Measurements from ENCODE around the gene AFF3.

Gene AFF3

DNA sequence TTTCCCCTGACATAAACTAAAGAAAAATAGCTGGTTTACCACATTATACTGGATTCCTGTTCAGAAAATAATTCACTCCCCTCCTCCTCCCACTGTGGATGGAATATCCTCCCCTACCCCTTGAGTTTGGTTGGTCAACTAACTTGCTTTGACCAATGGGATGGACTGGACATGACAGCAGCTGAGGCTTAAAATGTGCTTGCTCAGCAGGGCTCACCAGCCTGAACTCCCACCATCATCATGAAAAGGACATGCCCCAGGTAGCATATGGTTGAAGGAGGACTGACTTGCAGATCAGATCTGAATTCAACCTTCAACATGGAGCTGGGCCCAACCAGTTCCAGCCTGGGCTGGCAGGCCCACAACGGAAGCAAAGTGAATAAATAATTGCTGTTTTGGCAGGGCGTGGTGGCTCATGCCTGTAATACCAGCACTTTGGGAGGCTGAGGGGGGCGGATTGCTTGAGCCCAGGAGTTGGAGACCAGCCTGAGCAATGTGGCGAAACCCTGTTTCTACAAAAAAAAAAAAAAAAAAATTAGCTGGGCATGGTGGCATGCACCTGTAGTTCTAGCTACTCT is 284.4 kb downstream of the AFF3 start:
- no peaks in the 10 kb centered on the region for H4K20me1 ChIP-seq (ENCODE audit: insufficient read depth, low read length)
- no peaks in the 10 kb centered on the region for H3K4me1 ChIP-seq (ENCODE audit: low read length)
- TF ChIP-seq, protein P1, sequence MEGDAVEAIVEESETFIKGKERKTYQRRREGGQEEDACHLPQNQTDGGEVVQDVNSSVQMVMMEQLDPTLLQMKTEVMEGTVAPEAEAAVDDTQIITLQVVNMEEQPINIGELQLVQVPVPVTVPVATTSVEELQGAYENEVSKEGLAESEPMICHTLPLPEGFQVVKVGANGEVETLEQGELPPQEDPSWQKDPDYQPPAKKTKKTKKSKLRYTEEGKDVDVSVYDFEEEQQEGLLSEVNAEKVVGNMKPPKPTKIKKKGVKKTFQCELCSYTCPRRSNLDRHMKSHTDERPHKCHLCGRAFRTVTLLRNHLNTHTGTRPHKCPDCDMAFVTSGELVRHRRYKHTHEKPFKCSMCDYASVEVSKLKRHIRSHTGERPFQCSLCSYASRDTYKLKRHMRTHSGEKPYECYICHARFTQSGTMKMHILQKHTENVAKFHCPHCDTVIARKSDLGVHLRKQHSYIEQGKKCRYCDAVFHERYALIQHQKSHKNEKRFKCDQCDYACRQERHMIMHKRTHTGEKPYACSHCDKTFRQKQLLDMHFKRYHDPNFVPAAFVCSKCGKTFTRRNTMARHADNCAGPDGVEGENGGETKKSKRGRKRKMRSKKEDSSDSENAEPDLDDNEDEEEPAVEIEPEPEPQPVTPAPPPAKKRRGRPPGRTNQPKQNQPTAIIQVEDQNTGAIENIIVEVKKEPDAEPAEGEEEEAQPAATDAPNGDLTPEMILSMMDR (IDR thresholded peaks at IDR 0.05; ENCODE audit: low read length): no peak
- TF ChIP-seq EZH2 (optimal IDR thresholded peaks at IDR 0.05; ENCODE audit: low read depth, low read length) (no peak), EZH2phosphoT487 (IDR thresholded peaks at IDR 0.05; ENCODE audit: low read length) (no peak)
- no peaks in the 10 kb centered on the region for H3K79me2 ChIP-seq (ENCODE audit: low read length)
- H3K36me3 ChIP-seq (replicated peaks; ENCODE audit: insufficient read depth, low read length): no peaks in the 10 kb centered on the region
- H3F3A ChIP-seq (ENCODE audit: insufficient read depth, low read length): no peaks in the 10 kb centered on the region
- H3K4me2 ChIP-seq (ENCODE audit: low read depth, low read length): no peak overlapping the region
- H3K9me3 ChIP-seq (replicated peaks; ENCODE audit: insufficient read depth, low read length): no peaks in the 10 kb centered on the region
- no peak for DNase-seq
- no peak overlapping the region for H3K4me3 ChIP-seq (ENCODE audit: low read length)
- H3K27me3 ChIP-seq (replicated peaks; ENCODE audit: insufficient read depth, low read length): no peaks in the 10 kb centered on the region
- H3K27ac ChIP-seq (ENCODE audit: low read length): no peak overlapping the region
- H3K9me2 ChIP-seq (replicated peaks; ENCODE audit: insufficient read depth, low read length): no peaks in the 10 kb centered on the region
- no peak overlapping the region for H3K9ac ChIP-seq (ENCODE audit: low read length)
- H2AFZ ChIP-seq (ENCODE audit: low read length): no peak overlapping the region

DNA sequence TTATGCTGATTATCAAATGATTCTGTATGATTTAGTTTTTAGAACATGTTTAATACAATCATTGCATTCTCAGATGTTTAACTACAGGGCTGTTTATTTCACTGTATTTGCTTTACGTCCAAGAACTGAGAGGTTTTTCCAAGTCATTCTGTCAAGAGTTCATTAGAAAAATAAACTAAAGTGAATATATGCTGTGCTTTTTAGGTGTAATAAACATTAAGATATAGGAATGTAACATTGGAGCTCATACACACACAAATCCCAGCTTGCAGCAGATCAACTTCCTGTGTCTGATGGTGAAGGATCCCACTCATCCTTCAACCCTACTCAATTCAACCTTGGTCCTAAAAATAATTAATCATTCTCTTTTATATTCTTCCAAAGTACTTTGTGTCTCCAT is 285.0 kb downstream of the AFF3 start:
- Histone ChIP-seq H3K4me3 (ENCODE audit: low read length) (no peak overlapping the region), H4K20me1 (ENCODE audit: insufficient read depth, low read length) (no peaks in the 10 kb centered on the region), H3K9me2 (replicated peaks; ENCODE audit: insufficient read depth, low read length) (no peaks in the 10 kb centered on the region), H3K9ac (ENCODE audit: low read length) (no peak overlapping the region), H3K27me3 (replicated peaks; ENCODE audit: insufficient read depth, low read length) (no peaks in the 10 kb centered on the region), H3K79me2 (ENCODE audit: low read length) (no peaks in the 10 kb centered on the region), H3K9me3 (replicated peaks; ENCODE audit: insufficient read depth, low read length) (no peaks in the 10 kb centered on the region), H3F3A (ENCODE audit: insufficient read depth, low read length) (no peaks in the 10 kb centered on the region), H3K4me2 (ENCODE audit: low read depth, low read length) (no peak overlapping the region), H3K27ac (ENCODE audit: low read length) (no peak overlapping the region), H3K4me1 (ENCODE audit: low read length) (no peaks in the 10 kb centered on the region), H2AFZ (ENCODE audit: low read length) (no peak overlapping the region), H3K36me3 (replicated peaks; ENCODE audit: insufficient read depth, low read length) (no peaks in the 10 kb centered on the region)
- no peak for DNase-seq
- TF ChIP-seq EZH2 (optimal IDR thresholded peaks at IDR 0.05; ENCODE audit: low read depth, low read length): no peak
- TF ChIP-seq, protein P1 (IDR thresholded peaks at IDR 0.05; ENCODE audit: low read length): no peak
- TF ChIP-seq EZH2phosphoT487 (IDR thresholded peaks at IDR 0.05; ENCODE audit: low read length): no peak

DNA sequence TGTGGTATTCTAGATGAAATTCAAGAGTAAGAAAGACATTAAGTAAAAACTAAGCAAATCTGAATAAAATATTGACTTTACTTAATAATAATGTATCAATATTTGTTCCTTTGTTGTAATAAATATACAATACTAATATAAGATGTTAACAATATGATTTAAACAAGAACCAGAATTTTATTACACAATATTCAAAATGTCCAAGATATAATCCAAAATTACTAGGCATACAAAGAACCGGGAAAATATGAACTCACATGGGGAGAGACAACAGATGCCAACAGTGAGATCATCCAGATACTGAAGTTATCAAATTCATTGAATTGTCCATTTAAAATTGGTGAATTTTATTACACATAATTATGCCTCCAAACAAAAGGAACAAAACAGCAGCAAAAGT is 286.3 kb downstream of the AFF3 start:
- H3K4me2 ChIP-seq (ENCODE audit: low read depth, low read length): no peak overlapping the region
- no peak overlapping the region for H3K27ac ChIP-seq (ENCODE audit: low read length)
- H3K27me3 ChIP-seq (replicated peaks; ENCODE audit: insufficient read depth, low read length): no peaks in the 10 kb centered on the region
- no peaks in the 10 kb centered on the region for H3F3A ChIP-seq (ENCODE audit: insufficient read depth, low read length)
- no peak for DNase-seq
- TF ChIP-seq EZH2phosphoT487 (IDR thresholded peaks at IDR 0.05; ENCODE audit: low read length) (no peak), EZH2 (optimal IDR thresholded peaks at IDR 0.05; ENCODE audit: low read depth, low read length) (no peak)
- TF ChIP-seq, protein P1 (IDR thresholded peaks at IDR 0.05; ENCODE audit: low read length): no peak
- no peak overlapping the region for H3K4me3 ChIP-seq (ENCODE audit: low read length)
- no peaks in the 10 kb centered on the region for H3K79me2 ChIP-seq (ENCODE audit: low read length)
- H4K20me1 ChIP-seq (ENCODE audit: insufficient read depth, low read length): no peaks in the 10 kb centered on the region
- H3K36me3 ChIP-seq (replicated peaks; ENCODE audit: insufficient read depth, low read length): no peaks in the 10 kb centered on the region
- no peak overlapping the region for H2AFZ ChIP-seq (ENCODE audit: low read length)
- H3K9me3 ChIP-seq (replicated peaks; ENCODE audit: insufficient read depth, low read length): no peaks in the 10 kb centered on the region
- H3K9me2 ChIP-seq (replicated peaks; ENCODE audit: insufficient read depth, low read length): no peaks in the 10 kb centered on the region
- no peak overlapping the region for H3K9ac ChIP-seq (ENCODE audit: low read length)
- H3K4me1 ChIP-seq (ENCODE audit: low read length): no peaks in the 10 kb centered on the region
